GM12875 (cell line): ENCODE results near the gene SLC35B1.

Experiments
- H3K4me3 ChIP-seq: one replicate; pipeline ENCODE4 v1.5.1; 2011; ENCODE audit warnings: low read depth, low read length, control low read depth
- CTCF ChIP-seq: IDR thresholded peaks from 2 replicates; pipeline ENCODE4 v1.5.1; 2011; ENCODE audit warnings: low read depth, mild to moderate bottlenecking, control low read depth, inconsistent platforms, low read length, moderate library complexity, borderline replicate concordance; ENCODE audit not compliant: insufficient read depth

The SLC35B1 gene

DNA sequence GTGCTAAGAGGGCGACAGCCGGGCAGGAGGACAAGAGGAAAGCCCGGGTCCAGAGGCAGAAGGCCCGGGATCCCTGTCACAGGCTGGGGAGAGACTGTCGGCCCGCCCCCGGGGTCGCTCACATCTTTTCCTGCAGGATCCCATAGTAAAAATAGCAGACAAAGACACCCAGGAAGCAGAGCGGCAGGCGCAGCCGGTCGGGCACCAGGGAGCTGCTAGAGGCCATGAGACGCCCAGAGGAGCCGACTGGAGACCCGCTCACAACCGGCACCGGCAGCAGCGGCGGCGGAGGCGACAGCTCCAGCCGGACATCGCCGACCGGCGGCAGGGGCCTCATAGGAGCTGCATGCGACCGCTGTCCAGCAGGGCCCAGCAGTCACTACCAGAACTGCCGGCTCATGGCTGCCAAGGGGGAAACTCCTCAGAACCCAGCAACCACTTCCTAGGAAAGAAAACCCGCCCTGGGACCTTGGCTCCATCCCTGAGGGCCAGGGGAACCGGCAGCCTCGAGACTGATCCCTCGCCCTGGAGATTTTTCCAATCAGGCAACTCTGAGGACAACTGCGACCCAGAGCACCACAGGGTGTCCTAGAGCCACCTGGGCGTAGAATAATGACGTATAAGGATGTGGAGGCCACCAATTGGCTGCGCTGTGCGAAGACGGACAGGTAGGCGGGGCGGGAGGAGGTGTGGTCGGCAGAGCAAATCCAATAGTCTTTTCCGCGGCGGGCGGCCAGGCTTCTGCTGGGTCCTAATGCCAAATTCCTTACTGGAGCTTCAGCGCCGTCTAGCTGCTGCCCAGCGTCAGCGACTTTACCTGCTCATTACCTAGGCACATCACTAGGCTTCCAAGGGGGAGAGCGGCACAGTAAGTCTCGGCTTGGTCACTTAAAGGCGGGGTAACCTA, at the start of gene SLC35B1:
Gene SLC35B1 (minus strand): TSS at position 357 of the 907 bp plus-strand sequence. CDS start 131 bp downstream, at position 226.
- TF ChIP-seq CTCF = peak; percentile 96
- H3K4me3 ChIP-seq = peak within 1 kb of the TSS; percentile 78

DNA sequence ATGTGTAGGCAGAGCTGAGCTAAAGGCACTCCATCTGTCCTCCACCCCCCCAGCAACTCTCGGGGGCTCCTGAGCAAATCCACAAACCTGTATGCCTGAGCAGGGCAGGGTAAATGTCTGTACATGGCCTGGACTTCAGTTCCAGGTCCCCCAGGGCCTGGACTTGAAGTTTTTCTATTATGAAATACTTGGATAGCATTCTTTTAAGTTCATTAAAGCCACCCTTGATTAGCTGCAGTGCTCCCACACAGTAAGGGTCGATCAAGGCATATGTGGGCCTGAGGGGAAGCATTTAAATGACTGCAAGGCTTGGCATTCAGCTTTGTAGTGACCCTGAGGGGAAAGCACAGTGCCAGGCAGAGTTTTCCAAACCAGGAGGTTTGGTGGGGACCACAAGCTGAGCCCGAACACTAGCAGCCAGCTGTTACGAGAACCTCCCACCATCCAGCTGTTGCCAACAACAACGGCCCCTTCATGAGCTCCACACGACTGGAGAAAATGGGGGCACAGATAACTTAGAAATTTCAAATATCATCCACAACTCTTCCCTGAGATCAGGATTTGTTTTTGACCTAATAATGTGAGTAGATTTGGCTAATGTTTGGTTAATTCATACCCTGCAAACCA, 49.5 kb upstream of the SLC35B1 start:
- no peak overlapping the region for H3K4me3 ChIP-seq
- TF ChIP-seq CTCF = no peak

DNA sequence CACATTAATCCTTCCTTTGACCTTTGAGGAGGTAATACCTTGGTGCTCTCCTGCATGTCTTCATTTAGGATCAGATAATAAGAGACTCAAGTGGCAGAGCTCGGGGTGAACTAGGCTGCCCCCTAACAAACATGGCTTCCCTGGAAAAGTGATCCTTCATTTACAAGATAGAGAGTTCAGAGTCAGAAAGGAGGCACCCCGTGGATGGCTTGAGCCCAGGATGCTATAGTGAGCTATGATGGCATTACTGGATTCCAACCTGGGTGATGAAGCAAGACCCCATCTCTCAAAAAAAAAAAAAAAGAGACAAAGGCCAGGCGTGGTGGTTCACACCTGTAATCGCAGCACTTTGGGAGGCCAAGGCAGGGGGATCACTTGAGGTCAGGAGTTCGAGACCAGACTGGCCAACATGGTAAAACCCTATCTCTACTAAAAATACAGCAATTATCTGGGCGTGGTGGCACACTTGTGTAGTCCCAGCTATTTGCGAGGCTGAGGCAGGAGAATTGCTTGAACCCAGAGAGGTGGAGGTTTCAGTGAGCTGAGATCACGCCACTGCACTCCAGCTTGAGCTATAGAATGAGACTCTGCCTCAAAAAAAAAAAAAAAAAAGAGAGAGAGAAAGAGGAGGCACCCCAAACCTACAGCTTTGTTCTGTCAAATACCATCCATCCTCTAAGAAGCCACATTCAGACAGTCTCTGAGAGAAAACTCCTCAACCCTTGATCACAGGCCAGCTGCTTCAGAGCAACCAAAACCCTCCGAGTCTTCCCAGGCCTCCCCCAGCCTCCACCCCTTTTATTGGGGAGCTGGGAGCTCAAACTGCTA, 48.8 kb upstream of the SLC35B1 start:
- no peak overlapping the region for H3K4me3 ChIP-seq
- TF ChIP-seq CTCF = no peak

DNA sequence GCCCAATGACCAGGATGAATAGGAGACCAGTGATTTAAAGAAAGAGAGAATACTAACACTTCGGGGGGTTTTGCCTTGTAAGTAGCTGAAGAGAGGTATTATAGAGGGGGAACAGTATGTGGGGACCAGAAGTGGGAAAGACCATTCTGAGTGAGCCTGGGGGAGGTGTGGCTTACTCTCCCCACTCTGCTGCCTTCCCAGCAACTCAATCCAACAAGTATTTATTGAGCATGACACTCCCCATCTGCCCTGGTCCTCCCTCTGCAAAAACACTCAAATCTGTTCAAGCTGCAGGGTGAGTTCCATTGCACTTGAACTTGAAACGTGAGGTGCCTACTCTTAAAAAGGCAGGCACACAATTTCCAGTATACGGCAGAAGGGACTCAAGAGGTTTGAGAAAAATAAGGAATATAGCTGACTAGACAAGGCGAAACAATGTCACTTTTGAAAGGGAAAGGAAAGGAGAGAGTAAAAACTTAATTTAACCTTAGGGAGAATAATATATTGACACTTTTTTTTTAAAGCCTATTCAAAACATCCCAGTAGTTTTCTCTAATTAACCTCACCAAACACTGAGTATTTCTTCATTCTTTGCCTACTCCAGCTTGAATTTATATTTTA, 48.0 kb upstream of the SLC35B1 start:
- no peak for TF ChIP-seq CTCF
- no peak overlapping the region for H3K4me3 ChIP-seq

DNA sequence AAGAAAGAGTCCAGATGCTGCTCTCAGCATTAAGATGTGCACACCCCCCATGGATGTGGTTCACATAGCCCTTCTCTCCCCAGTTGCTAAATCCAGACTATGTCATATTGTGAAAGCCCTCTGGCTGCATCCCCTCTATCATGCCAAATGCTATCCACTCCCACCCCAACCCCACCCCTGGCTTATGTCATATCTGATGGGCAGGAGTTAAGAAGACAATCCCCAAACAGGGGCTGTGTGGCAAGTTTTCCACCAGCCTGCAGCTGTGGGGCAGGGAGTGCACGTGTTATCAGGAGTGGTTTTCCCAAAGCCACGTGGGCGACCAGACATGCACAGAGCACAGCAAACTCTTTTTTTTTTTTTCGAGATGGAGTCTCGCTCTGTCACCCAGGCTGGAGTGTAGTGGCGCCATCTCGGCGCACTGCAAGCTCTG, 46.2 kb upstream of the SLC35B1 start:
- no peak overlapping the region for H3K4me3 ChIP-seq
- no peak for TF ChIP-seq CTCF

DNA sequence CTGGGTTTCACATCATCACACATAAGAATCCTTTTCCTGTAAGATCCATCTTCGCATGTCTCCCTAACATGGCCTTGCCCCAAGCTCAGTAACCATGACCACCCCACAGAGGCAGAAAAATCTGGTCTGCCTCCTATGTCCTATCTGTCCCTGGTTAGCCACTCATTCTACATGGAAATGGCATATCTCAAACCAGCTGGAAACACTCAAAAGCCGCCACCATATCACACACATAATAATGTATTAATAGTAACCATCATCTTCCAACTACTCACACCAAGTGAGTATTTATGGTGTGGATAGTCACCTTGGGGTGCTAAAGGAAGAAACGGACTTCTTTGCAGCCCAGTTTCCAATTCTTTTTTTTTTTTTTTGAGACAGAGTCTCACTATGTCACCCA, 44.7 kb upstream of the SLC35B1 start:
- no peak for TF ChIP-seq CTCF
- no peak overlapping the region for H3K4me3 ChIP-seq
